Peyer's patch (tissue), 4 donors: ENCODE results near the gene TUBGCP3. TPM values are rescaled to one million over a fixed set of nuclear protein-coding genes. Genes with fewer than 3 reads are reported as not detected.
A peak's percentile ranks its signal among the peaks of the same experiment; 100 is the strongest.

Experiments used
- DNase-seq, 3 donors: peaks; one replicate each; pipeline ENCODE4 v3.0.0-alpha.2; 2017 to 2019
- H3K27ac ChIP-seq, 4 donors: fragments of 200-600 bp; sonication (generic); one replicate each; pipeline ENCODE4 v1.5.1; 2016 to 2019
- H3K27me3 ChIP-seq, 2 donors: fragments of 200-600 bp; sonication (generic); one replicate each; pipeline ENCODE4 v1.5.1; 2019
- H3K36me3 ChIP-seq, 3 donors: fragments of 200-600 bp; sonication (generic); one replicate each; pipeline ENCODE4 v1.5.1; 2016 to 2019
- H3K4me1 ChIP-seq, 4 donors: fragments of 200-600 bp; sonication (generic); one replicate each; pipeline ENCODE4 v1.5.1; 2016 to 2019
- H3K4me3 ChIP-seq, 4 donors: fragments of 200-600 bp; sonication (generic); 1 replicate in 3 of 4; 2 replicates in 1 of 4; pipeline ENCODE4 v1.5.1; 2016 to 2019; ENCODE audit warnings: mild to moderate bottlenecking in 1 of 4
- H3K9me3 ChIP-seq, 4 donors: fragments of 200-600 bp; sonication (generic); one replicate each; pipeline ENCODE4 v1.5.1; 2016 to 2019; ENCODE audit warnings: mild to moderate bottlenecking in 1 of 4
- POLR2A ChIP-seq, 2 donors: fragments of 450-650 bp; IDR thresholded peaks; one replicate each; pipeline ENCODE4 v1.5.1; 2017; ENCODE audit warnings: antibody characterized with exemption in 2 of 2, mild to moderate bottlenecking in 2 of 2, moderate library complexity in 2 of 2
- total RNA-seq, 4 donors: library from RNA; depleted of rRNA; stranded (reverse); fragments of >200 nt; gene quantifications; one replicate each; pipeline ENCODE4 v1.1.0, GENCODE V29; 2016
- TF ChIP-seq, protein P1 (sequence below), 6 experiments: fragments of 450-650 bp in 4 of 6; fragments of 200-600 bp in 2 of 6; sonication (generic) in 1 of 6; IDR thresholded peaks; one replicate each; pipeline ENCODE4 v1.5.1; 2017 to 2019; ENCODE audit warnings: antibody characterized with exemption in 6 of 6, mild to moderate bottlenecking in 3 of 6, moderate library complexity in 1 of 6

Gene TUBGCP3
- total RNA-seq, 4 donors from 2014 or later = 32.2 to 75.9 (median 43.6) TPM

DNA sequence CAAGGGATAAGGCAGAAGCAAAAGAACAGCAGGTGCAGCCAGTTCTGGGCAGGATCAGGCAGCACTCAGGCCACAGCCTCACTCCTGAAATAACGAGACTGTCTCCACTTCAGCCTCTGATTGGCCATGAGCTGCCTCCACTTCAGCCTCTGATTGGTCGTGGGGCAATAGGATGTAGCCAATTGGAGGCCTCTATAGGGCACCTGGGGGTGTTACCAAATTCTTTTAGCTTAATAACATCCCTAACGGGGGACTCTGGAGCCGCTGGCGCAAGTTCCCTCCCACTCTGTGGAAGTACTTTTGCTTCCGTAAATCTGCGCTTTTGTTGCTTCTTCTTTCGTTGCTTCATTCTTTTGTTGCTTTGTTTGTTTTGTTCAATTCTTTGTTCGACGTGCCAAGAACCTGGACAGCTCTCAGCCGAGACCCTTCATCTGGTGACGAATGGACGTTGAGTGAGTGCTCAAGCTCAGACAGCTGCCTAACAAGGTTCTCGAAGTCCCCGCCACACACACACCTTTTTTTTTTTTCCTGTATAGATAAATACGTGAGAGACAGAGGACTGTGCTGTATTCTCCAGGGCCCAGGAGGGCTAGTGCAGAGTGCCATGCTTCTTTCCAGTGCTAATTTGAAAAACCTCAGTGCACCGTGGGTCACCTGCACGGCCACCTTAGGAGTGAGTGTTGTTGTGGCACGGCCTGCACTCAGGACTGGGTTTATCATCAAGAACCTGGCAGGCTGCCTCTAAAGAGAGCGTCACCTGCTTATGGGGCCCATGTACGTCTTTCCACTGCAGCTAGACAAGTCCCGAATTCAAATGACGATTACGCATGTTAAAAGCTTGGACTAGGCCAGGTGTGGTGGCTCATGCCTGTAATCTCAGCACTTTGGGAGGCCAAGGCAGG, 32.0 kb upstream of the TUBGCP3 start:
- DNase-seq = no peak
- H3K4me1 ChIP-seq = no peaks in the 10 kb centered on the region
- H3K27ac ChIP-seq = no peak overlapping the region
- no peak for TF ChIP-seq POLR2A (IDR thresholded peaks at IDR 0.05)
- TF ChIP-seq, protein P1, sequence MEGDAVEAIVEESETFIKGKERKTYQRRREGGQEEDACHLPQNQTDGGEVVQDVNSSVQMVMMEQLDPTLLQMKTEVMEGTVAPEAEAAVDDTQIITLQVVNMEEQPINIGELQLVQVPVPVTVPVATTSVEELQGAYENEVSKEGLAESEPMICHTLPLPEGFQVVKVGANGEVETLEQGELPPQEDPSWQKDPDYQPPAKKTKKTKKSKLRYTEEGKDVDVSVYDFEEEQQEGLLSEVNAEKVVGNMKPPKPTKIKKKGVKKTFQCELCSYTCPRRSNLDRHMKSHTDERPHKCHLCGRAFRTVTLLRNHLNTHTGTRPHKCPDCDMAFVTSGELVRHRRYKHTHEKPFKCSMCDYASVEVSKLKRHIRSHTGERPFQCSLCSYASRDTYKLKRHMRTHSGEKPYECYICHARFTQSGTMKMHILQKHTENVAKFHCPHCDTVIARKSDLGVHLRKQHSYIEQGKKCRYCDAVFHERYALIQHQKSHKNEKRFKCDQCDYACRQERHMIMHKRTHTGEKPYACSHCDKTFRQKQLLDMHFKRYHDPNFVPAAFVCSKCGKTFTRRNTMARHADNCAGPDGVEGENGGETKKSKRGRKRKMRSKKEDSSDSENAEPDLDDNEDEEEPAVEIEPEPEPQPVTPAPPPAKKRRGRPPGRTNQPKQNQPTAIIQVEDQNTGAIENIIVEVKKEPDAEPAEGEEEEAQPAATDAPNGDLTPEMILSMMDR (IDR thresholded peaks at IDR 0.05) = no peak
- H3K36me3 ChIP-seq = no peaks in the 10 kb centered on the region
- no peaks in the 10 kb centered on the region for H3K9me3 ChIP-seq
- H3K4me3 ChIP-seq = no peak overlapping the region
- H3K27me3 ChIP-seq = no peaks in the 10 kb centered on the region

DNA sequence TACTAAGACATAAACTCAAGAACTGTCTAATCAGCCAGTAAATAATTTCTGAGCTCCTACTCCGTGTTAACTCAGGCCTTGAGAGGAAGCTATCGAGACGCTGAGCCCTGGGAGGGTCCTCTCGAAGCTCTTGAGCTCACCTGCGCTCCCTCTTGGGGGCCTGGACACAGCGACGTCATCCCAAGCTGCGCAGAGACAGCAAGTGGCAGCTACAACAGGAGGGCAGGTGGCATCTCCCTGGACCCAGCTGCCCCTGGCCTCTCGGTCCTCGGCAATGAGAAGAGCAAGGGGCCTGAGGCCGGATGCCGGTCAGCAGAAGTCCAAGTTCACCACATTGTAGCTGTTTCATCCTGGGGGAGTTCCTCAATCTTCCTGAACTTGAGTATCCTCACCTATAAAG, 30.5 kb upstream of the TUBGCP3 start:
- Histone ChIP-seq H3K4me1 (no peaks in the 10 kb centered on the region), H3K27ac (no peak overlapping the region), H3K36me3 (no peaks in the 10 kb centered on the region), H3K27me3 (no peaks in the 10 kb centered on the region), H3K9me3 (no peaks in the 10 kb centered on the region), H3K4me3 (no peak overlapping the region)
- no peak for TF ChIP-seq POLR2A (IDR thresholded peaks at IDR 0.05)
- TF ChIP-seq, protein P1 (IDR thresholded peaks at IDR 0.05) = no peak
- DNase-seq = no peak

DNA sequence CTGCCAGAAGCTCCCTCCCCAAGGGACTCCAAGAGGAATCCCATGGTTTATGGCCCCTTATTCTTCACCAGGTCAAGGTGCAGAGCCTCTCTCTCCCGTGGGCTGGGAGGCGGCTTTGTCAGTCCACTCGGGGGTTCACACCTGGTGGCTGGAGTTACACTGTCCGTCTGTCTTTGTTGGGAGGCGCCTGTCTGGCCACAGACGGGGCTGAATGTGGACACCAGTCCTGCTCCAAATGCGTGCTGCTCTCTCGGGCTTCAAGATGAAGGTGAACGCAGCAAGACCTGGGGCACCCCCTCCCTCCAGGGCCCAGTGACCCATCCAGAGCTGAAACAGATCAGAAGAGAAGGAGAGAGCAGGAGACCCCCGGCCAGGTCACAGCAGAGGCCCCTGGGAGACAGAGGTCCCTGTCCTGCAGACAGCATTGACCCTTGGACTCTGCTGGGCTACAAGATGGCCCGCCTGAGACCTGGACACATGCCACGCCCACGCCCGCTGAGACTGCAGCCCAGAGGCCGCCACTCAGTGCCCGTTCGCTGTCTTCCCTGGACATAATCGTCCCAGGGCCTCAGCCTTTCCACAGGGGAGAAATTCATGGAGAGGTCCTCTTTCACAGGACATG, 29.9 kb upstream of the TUBGCP3 start:
- TF ChIP-seq, protein P1 (IDR thresholded peaks at IDR 0.05) = no peak
- TF ChIP-seq POLR2A (IDR thresholded peaks at IDR 0.05) = no peak
- Histone ChIP-seq H3K9me3 (no peaks in the 10 kb centered on the region), H3K27ac (no peak overlapping the region), H3K4me3 (no peak overlapping the region), H3K36me3 (no peaks in the 10 kb centered on the region), H3K27me3 (no peaks in the 10 kb centered on the region), H3K4me1 (no peaks in the 10 kb centered on the region)
- no peak for DNase-seq

DNA sequence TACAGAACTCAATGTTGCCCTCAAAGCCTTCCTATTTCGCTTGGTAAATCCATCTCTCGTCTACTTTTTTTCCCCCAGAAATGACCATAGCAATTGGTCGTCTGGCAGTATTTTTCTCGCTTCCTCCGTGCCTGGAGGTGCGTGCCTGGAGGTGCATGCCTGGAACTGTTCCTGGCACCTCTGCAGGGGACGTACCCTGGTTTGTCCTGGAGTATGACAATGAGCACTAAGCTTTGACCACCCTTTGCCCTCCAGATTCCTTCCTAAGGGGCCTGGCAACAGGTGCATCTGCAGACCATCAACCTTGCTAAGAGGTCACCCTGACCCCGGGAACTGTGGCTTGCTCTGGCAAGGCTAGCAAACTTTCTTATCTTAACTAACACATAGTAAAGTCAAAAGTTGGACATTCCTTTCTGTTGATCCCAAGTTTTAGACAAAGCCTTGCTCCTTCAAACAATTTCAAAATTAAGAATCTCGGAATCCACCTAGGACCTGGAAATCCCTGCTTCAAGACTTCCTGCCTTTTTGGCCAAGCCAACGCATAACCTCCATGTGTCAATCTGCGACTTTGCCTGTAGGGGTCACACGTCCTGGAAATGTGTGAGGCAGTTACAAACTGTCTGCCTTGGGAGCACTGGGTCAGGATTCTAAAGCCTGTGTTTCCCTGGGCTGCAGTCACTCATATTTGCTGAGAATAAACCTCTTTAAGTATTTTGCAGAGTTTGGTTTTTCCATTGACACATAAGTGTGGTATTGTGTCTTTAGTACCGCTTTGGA, 28.8 kb upstream of the TUBGCP3 start:
- H3K4me3 ChIP-seq = no peak overlapping the region
- no peaks in the 10 kb centered on the region for H3K36me3 ChIP-seq
- H3K27me3 ChIP-seq = no peaks in the 10 kb centered on the region
- H3K9me3 ChIP-seq = no peaks in the 10 kb centered on the region
- H3K4me1 ChIP-seq = no peaks in the 10 kb centered on the region
- no peak overlapping the region for H3K27ac ChIP-seq
- DNase-seq = no peak
- TF ChIP-seq, protein P1 (IDR thresholded peaks at IDR 0.05) = peak in 5 of 6 experiments; percentile 17 to 53 (median 48)
- TF ChIP-seq POLR2A (IDR thresholded peaks at IDR 0.05) = no peak

DNA sequence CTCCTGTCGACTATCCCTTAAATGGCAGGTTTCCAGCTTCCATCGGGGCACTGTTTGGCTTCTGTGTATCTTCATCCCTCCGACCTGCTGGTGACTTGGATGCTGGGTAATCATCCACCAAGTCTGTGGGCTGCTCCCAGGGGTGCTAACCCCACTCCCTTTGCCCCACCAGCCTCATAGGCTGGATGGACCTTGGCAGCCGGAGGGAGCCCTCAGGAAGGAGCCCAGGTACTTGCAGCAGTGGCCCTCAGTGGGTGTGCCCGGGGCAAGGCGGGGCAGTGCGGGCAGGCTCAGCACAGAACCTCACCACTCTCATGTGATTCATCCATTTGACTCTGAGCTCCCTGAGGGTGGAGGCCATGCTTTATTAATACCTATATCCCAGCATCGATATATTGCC, 27.4 kb upstream of the TUBGCP3 start:
- Histone ChIP-seq H3K4me1 (no peaks in the 10 kb centered on the region), H3K27me3 (no peaks in the 10 kb centered on the region), H3K36me3 (no peaks in the 10 kb centered on the region), H3K27ac (no peak overlapping the region), H3K4me3 (no peak overlapping the region), H3K9me3 (no peaks in the 10 kb centered on the region)
- no peak for DNase-seq
- no peak for TF ChIP-seq POLR2A (IDR thresholded peaks at IDR 0.05)
